SK-N-MC (cell line): ENCODE measurements around the gene TTC21B.
"Not testable (repeated sequence)": the region's sequence is repeated elsewhere in the genome, so short reads cannot be mapped to it uniquely, and the experiment has no call there.

Experiments used
- DNase-seq: peaks from one replicate; pipeline ENCODE4 v3.0.0-alpha.2; 2011; ENCODE audit warnings: low read depth, low spot score
- H3K27ac ChIP-seq: fragments of 200-600 bp; sonication (generic); 2 replicates; pipeline ENCODE4 v1.5.1; 2016; ENCODE audit warnings: mixed run types
- H3K36me3 ChIP-seq: fragments of 200-600 bp; sonication (generic); 2 replicates; pipeline ENCODE4 v1.6.1; 2017; ENCODE audit warnings: antibody characterized with exemption, low read length, mixed read lengths; ENCODE audit not compliant: insufficient read depth
- H3K4me3 ChIP-seq: fragments of 200-600 bp; sonication (generic); 2 replicates; pipeline ENCODE4 v1.5.1; 2016
- H3K9ac ChIP-seq: fragments of 200-600 bp; sonication (generic); 2 replicates; pipeline ENCODE4 v1.8.0; 2017; ENCODE audit warnings: mixed run types, mixed read lengths; ENCODE audit not compliant: insufficient read length
- H3K9me3 ChIP-seq: fragments of 200-600 bp; sonication (generic); 2 replicates; pipeline ENCODE4 v1.6.1; 2017; ENCODE audit warnings: low read depth, mild to moderate bottlenecking, antibody characterized with exemption, low read length, moderate library complexity, mixed read lengths
- EZH2 ChIP-seq: fragments of 200-600 bp; sonication (generic); IDR thresholded peaks from one replicate; pipeline ENCODE4 v1.6.1; 2017; ENCODE audit warnings: antibody characterized with exemption
- FOXP2 ChIP-seq: optimal IDR thresholded peaks from 2 replicates; pipeline ENCODE3; 2011; ENCODE audit warnings: mild to moderate bottlenecking, moderate library complexity; ENCODE audit not compliant: insufficient read depth; ENCODE audit errors: extremely low read length, control extremely low read depth
- POLR2AphosphoS5 ChIP-seq: IDR thresholded peaks from 2 replicates; pipeline ENCODE4 v1.6.1; 2012; ENCODE audit warnings: mild to moderate bottlenecking, low read depth, low read length, borderline replicate concordance

Gene TTC21B

DNA sequence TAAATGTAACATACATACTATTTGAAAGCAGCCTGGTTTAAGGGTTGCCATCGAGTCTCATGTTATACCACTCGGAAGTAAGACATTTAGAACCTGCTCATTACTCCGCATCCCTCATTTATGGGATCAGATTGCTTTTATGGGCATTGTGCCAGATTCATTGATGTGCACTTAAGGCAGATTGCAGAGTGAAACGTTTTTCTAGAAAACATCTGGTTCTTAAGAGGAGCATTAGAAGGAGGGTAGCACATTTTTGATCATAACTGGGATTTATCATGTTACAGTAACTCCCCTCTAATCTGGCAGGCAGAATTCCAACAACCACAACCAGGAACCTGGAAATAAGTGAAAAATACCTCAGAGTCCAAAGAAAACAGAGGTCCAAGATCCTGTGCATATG is 85.4 kb downstream of the TTC21B start:
- H3K9ac ChIP-seq, result no peak overlapping the region
- H3K4me3 ChIP-seq, result peak overlapping the region; percentile 11; the same call in 1 of the 2 replicates
- H3K36me3 ChIP-seq, result peaks cover 8% of the 10 kb centered on the region
- TF ChIP-seq FOXP2 (no peak), POLR2AphosphoS5 (no peak), EZH2 (no peak)
- peak overlapping the region; percentile 37 for H3K27ac ChIP-seq
- H3K9me3 ChIP-seq, result no peaks in the 10 kb centered on the region
- DNase-seq, result peak; percentile 35

- no peak for TF ChIP-seq EZH2
- no peak for TF ChIP-seq POLR2AphosphoS5
- no peak for TF ChIP-seq FOXP2
- no peak for DNase-seq
- Histone ChIP-seq H3K9ac (no peak overlapping the region), H3K36me3 (no peaks in the 10 kb centered on the region), H3K4me3 (no peak overlapping the region), H3K27ac (no peak overlapping the region), H3K9me3 (peaks cover 3% of the 10 kb centered on the region; the same call in 1 of the 2 replicates)
These were observed 89.3 kb downstream of the TTC21B start for GRCh38 chr2:165864296-165864695.

DNA sequence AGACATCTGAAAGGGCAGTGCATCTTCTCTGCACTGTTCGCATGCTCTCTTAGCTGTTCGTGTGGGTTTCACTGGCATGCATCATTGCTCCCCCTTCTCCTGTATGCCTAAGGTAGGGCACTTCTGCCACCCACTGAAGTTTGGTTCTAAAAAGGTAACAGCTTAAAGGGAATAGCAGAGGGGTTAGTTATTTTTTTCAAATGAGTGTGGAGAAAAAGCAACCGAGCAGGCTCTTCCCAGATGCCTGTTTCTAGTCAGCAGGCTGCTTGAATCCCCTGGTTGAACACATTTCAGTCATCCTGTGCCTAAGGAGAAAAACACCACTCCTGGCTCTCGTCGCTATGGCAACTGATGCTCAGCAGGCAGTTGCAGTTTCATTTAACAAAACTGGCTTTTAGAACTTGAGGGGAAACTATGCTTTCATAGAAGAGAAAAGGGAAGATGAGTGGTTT is 89.7 kb downstream of the TTC21B start:
- no peak for TF ChIP-seq POLR2AphosphoS5
- no peak for TF ChIP-seq EZH2
- no peak for TF ChIP-seq FOXP2
- Histone ChIP-seq H3K9ac (no peak overlapping the region), H3K9me3 (peaks cover 3% of the 10 kb centered on the region; the same call in 1 of the 2 replicates), H3K27ac (no peak overlapping the region), H3K36me3 (no peaks in the 10 kb centered on the region), H3K4me3 (no peak overlapping the region)
- DNase-seq, result no peak

DNA sequence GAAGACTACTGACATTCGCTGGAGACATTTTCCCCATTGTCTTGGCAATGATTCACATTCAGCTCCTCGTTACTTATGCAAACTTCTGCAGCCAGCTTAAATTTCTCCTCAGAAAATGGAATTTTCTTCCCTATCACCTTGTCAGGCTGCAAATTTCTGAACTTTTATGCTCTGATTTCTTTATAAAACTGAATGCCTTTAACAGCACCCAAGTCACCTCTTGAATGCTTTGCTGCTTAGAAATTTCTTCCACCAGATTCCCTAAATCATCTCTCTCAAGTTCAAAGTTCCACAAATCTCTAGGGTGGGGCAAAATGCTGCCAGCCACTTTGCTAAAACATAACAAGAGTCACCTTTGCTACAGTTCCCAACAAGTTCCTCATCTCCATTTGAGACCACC is 92.5 kb downstream of the TTC21B start:
- not testable (repeated sequence) for H3K4me3 ChIP-seq

GRCh38 chr2:165859723-165860122 is 93.9 kb downstream of the TTC21B start:
- H3K27ac ChIP-seq, H3K9me3 ChIP-seq, H3K36me3 ChIP-seq, DNase-seq, H3K9ac ChIP-seq, H3K4me3 ChIP-seq: not testable (repeated sequence)

More for the DNA sequence above, 92.5 kb downstream of the TTC21B start:
- not testable (repeated sequence) for H3K27ac ChIP-seq, H3K9me3 ChIP-seq, DNase-seq, H3K9ac ChIP-seq, H3K36me3 ChIP-seq

DNA sequence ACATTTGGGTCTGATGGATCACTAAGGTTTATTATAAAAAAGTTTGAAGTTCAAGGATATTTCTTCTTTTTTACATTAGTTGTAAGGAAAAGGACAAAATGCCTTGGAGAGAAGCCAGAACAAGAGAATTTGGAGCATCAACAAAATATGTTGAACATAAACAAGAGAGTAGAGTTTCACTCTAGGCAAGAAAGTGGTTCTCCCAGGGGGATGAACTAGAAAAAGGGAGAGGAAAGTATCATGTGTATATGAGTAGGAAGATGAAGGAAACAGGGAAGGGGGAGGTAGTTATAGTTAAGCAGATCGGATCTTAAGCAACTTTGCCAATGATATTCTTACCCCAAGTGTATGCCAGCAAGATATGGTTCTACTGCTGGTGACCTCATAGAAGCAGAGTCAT is 95.7 kb downstream of the TTC21B start:
- DNase-seq, result no peak
- H3K27ac ChIP-seq, result peak overlapping the region; percentile 30; the same call in 1 of the 2 replicates
- H3K4me3 ChIP-seq, result no peak overlapping the region
- H3K36me3 ChIP-seq, result 0 out of 2 replicates have a peak, but pooled peaks cover 3% of the 10 kb centered on the region
- H3K9me3 ChIP-seq, result peaks cover 5% of the 10 kb centered on the region; the same call in 1 of the 2 replicates
- TF ChIP-seq POLR2AphosphoS5, result no peak
- no peak overlapping the region for H3K9ac ChIP-seq

GRCh38 chr2:165852394-165852793 is 101.2 kb downstream of the TTC21B start:
- no peak for DNase-seq
- no peak overlapping the region for H3K4me3 ChIP-seq
- H3K36me3 ChIP-seq, result 0 out of 2 replicates have a peak, but pooled peaks cover 3% of the 10 kb centered on the region
- 0 out of 2 replicates have a peak, but pooled peaks cover 11% of the 10 kb centered on the region for H3K9me3 ChIP-seq
- H3K27ac ChIP-seq, result no peak overlapping the region
- TF ChIP-seq EZH2 (no peak), FOXP2 (no peak), POLR2AphosphoS5 (no peak)
- no peak overlapping the region for H3K9ac ChIP-seq

- Histone ChIP-seq H3K9ac (no peak overlapping the region), H3K27ac (peak overlapping the region; percentile 60), H3K9me3 (no peaks in the 10 kb centered on the region), H3K36me3 (no peaks in the 10 kb centered on the region), H3K4me3 (peak overlapping the region; percentile 44)
- TF ChIP-seq EZH2 (no peak), FOXP2 (no peak), POLR2AphosphoS5 (no peak)
- DNase-seq, result no peak
These were observed 106.6 kb downstream of the TTC21B start for GRCh38 chr2:165847001-165847400.

DNA sequence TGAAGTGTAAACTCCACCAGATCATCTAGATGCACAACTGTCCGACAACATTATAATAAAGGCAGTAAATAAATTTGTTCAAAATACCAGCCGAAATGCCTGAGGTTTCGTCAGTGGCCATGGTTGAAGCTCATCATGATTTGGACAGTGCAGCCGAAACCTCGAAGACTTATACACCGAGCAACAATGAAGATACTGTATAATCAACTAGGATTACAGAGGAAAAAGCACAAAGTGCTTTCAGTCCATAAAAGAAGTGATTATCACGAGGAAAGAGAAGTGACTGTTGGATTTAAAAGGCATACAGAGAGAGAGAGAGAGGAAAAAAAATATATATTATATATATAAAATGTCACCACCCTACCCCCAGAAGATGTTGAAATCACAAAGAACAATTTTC is 107.5 kb downstream of the TTC21B start:
- Histone ChIP-seq H3K27ac (0 out of 2 replicates have a peak overlapping the region, but pooled peaks have one; percentile 60), H3K9ac (no peak overlapping the region), H3K36me3 (no peaks in the 10 kb centered on the region), H3K4me3 (no peak overlapping the region; the same call in 1 of the 2 replicates), H3K9me3 (no peaks in the 10 kb centered on the region)
- TF ChIP-seq EZH2 (no peak), FOXP2 (no peak), POLR2AphosphoS5 (no peak)
- DNase-seq, result no peak

GRCh38 chr2:165844216-165844615 is 109.4 kb downstream of the TTC21B start:
- no peaks in the 10 kb centered on the region for H3K36me3 ChIP-seq
- H3K27ac ChIP-seq, result no peak overlapping the region

More at GRCh38 chr2:165844216-165844615, 109.4 kb downstream of the TTC21B start:
- H3K9me3 ChIP-seq, result no peaks in the 10 kb centered on the region
- H3K4me3 ChIP-seq, result no peak overlapping the region
- H3K9ac ChIP-seq, result no peak overlapping the region
- DNase-seq, result no peak
- TF ChIP-seq EZH2 (no peak), FOXP2 (no peak)
